ENCODE results near the gene UPK1A. TPM values are rescaled to one million over a fixed set of nuclear protein-coding genes. Genes with fewer than 3 reads are reported as not detected.

Gene UPK1A
- total and polyA plus RNA-seq, 2 experiments from 2014 or later = 7.8 to 19.6 TPM

DNA sequence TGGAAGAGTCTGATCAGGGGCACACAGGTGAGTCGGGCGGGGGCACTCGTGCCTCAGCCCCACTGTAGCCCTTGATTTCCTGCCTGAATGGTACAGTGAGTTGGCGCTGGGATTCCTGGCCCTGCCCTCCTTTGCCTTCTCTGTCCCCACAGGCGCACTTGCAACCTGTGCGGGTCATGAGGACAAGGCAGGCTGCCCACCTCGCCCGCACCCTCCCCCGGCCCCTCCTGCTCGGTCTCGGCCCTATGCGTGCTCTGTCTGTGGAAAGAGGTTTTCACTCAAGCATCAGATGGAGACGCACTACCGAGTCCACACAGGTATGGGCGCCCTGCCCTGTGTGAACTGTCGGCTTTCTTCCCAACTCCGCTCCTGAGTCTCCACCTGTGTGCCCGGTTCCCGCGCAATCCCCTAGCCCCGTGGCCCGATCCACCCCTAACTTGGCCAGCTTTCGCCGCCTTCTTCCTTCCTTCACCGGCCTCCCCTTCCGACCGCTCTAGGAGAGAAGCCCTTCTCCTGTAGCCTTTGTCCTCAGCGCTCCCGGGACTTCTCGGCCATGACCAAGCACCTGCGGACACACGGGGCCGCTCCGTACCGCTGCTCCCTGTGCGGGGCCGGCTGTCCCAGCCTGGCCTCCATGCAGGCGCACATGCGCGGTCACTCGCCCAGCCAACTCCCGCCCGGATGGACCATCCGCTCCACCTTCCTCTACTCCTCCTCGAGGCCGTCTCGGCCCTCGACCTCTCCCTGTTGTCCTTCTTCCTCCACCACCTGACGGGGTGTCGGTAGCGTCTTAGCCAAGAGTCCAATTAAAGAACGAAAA is 49.9 kb downstream of the UPK1A start:
- H3K4me1 ChIP-seq (ENCODE audit: insufficient read depth) = peaks cover 15% of the 10 kb centered on the region
- peak; percentile 80 for DNase-seq (ENCODE audit: low spot score)
- no peaks in the 10 kb centered on the region for H3K9me2 ChIP-seq (replicated peaks; ENCODE audit: insufficient read depth)
- peak overlapping the region; percentile 89 for H3K4me2 ChIP-seq
- H3K4me3 ChIP-seq = peak overlapping the region; percentile 43
- no peaks in the 10 kb centered on the region for H3K36me3 ChIP-seq (replicated peaks; ENCODE audit: insufficient read depth, low read depth)
- no peaks in the 10 kb centered on the region for H3K27me3 ChIP-seq
- H3K27ac ChIP-seq = peak overlapping the region; percentile 89
- H3K9me3 ChIP-seq (ENCODE audit: low read depth) = no peaks in the 10 kb centered on the region
- H2AFZ ChIP-seq = peak overlapping the region; percentile 81
- WGBS (ENCODE audit: low lambda C conversion rate, missing lambda C conversion rate) = 4% methylated on average over 44 of the region's 52 CpGs
- H4K20me1 ChIP-seq (ENCODE audit: insufficient read depth, poor library complexity, severe bottlenecking) = peaks cover 18% of the 10 kb centered on the region
- peaks cover 38% of the 10 kb centered on the region for H3K79me2 ChIP-seq
- TF ChIP-seq, protein P1, sequence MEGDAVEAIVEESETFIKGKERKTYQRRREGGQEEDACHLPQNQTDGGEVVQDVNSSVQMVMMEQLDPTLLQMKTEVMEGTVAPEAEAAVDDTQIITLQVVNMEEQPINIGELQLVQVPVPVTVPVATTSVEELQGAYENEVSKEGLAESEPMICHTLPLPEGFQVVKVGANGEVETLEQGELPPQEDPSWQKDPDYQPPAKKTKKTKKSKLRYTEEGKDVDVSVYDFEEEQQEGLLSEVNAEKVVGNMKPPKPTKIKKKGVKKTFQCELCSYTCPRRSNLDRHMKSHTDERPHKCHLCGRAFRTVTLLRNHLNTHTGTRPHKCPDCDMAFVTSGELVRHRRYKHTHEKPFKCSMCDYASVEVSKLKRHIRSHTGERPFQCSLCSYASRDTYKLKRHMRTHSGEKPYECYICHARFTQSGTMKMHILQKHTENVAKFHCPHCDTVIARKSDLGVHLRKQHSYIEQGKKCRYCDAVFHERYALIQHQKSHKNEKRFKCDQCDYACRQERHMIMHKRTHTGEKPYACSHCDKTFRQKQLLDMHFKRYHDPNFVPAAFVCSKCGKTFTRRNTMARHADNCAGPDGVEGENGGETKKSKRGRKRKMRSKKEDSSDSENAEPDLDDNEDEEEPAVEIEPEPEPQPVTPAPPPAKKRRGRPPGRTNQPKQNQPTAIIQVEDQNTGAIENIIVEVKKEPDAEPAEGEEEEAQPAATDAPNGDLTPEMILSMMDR (IDR thresholded peaks at IDR 0.05; ENCODE audit: poor library complexity) = no peak
- TF ChIP-seq EZH2phosphoT487 (IDR thresholded peaks at IDR 0.05; ENCODE audit: low read depth, severe bottlenecking, unreplicated experiment) (no peak), EZH2 (IDR thresholded peaks at IDR 0.05; ENCODE audit: borderline replicate concordance) (no peak)

DNA sequence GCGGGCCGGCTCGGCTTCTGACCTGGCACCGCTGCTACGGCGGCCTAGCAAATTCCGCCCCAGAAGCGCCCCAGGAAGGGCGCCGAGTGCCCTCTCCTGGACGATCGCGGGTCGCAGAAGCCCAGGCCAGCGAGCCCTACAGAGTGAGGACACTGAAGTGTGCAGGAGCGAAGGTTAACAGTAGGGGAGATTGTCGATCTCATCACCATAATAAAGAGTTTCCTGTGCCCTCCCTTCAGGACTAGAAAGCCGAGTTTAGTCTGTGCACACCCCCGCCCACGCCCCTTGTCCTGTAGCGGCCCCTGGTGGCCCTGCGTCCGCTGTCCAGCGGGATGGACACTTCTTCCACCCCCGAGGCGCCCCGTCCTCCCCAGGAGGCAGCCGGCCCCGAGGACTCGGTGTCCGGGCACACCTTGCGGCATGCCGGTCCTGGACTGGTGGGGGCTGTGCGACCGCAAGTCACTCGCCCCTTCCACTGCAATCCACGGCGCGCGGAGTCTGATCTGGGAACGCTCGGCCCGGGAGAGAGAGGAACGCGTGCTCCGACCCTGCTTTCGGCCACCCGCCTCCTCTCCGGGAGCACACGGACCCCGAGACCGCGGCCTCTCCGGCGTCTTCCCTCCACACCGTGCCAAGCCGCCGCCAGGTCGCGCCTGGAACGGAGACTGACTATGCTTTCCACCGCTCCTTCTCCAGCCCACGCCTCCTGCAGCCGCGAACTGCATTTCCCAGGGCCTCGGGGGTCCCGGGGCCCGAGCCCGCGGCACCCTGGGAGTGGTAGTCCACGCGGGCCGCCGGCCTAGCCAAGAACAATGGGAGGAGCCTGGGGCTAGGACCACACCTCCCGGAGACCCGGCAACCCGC is 50.7 kb downstream of the UPK1A start:
- peaks cover 15% of the 10 kb centered on the region for H3K4me1 ChIP-seq (ENCODE audit: insufficient read depth)
- H4K20me1 ChIP-seq (ENCODE audit: insufficient read depth, poor library complexity, severe bottlenecking) = peaks cover 25% of the 10 kb centered on the region
- H3K27me3 ChIP-seq = no peaks in the 10 kb centered on the region
- H3K9me2 ChIP-seq (replicated peaks; ENCODE audit: insufficient read depth) = no peaks in the 10 kb centered on the region
- 1% methylated on average over 43 of the region's 77 CpGs for WGBS (ENCODE audit: low lambda C conversion rate, missing lambda C conversion rate)
- H3K4me2 ChIP-seq = peak overlapping the region; percentile 89
- H3K9me3 ChIP-seq (ENCODE audit: low read depth) = no peaks in the 10 kb centered on the region
- peak overlapping the region; percentile 89 for H3K27ac ChIP-seq
- peaks cover 45% of the 10 kb centered on the region for H3K79me2 ChIP-seq
- DNase-seq (ENCODE audit: low spot score) = peak; percentile 94
- H2AFZ ChIP-seq = peak overlapping the region; percentile 81
- H3K36me3 ChIP-seq (replicated peaks; ENCODE audit: insufficient read depth, low read depth) = no peaks in the 10 kb centered on the region
- H3K4me3 ChIP-seq = peak overlapping the region; percentile 43
- TF ChIP-seq EZH2phosphoT487 (IDR thresholded peaks at IDR 0.05; ENCODE audit: low read depth, severe bottlenecking, unreplicated experiment) = no peak
- TF ChIP-seq EZH2 (IDR thresholded peaks at IDR 0.05; ENCODE audit: borderline replicate concordance) = no peak
- TF ChIP-seq, protein P1 (IDR thresholded peaks at IDR 0.05; ENCODE audit: poor library complexity) = peak; percentile 90

DNA sequence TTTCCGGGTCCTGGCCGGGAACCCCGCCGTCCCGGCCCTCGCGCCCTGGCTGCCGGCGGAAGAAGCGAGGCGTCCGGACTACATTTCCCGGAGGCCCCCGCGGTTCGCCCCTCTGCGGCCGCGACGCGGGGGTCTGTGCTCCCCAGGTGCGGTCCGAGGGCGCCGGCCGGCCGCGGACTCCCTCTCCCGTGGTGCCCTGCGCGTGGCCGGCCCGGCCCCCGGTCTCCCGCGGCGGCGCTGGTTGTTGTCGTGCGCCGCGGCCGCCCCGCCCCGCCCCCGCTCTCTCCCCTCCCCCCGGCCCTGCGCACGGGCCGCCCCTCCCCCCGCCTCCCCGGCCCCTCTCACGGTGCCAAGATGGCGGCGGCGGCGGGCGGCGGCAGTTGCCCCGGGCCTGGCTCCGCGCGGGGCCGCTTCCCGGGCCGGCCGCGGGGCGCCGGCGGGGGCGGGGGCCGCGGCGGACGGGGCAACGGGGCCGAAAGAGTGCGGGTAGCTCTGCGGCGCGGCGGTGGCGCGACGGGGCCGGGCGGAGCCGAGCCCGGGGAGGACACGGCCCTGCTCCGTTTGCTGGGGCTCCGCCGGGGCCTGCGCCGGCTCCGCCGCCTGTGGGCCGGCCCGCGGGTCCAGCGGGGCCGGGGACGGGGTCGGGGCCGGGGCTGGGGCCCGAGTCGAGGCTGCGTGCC is 51.5 kb downstream of the UPK1A start, which contains the start of gene KMT2B:
Gene KMT2B, plus strand, starts transcription at position 339 of the 680 bp plus-strand sequence. Its CDS starts 16 bp downstream, at position 355.
- H3K4me3 ChIP-seq = peak within 1 kb of the TSS; percentile 96
- peaks cover 49% of the 10 kb centered on the region for H3K79me2 ChIP-seq
- peak within 1 kb of the TSS; percentile 89 for H3K4me2 ChIP-seq
- 1% methylated on average over 24 of the region's 109 CpGs for WGBS (ENCODE audit: low lambda C conversion rate, missing lambda C conversion rate)
- H3K9me2 ChIP-seq (replicated peaks; ENCODE audit: insufficient read depth) = no peaks in the 10 kb centered on the region
- no peaks in the 10 kb centered on the region for H3K36me3 ChIP-seq (replicated peaks; ENCODE audit: insufficient read depth, low read depth)
- peaks cover 15% of the 10 kb centered on the region for H3K4me1 ChIP-seq (ENCODE audit: insufficient read depth)
- DNase-seq (ENCODE audit: low spot score) = peak; percentile 98
- no peaks in the 10 kb centered on the region for H3K9me3 ChIP-seq (ENCODE audit: low read depth)
- H3K27me3 ChIP-seq = no peaks in the 10 kb centered on the region
- no peak for TF ChIP-seq EZH2 (IDR thresholded peaks at IDR 0.05; ENCODE audit: borderline replicate concordance)
- no peak for TF ChIP-seq EZH2phosphoT487 (IDR thresholded peaks at IDR 0.05; ENCODE audit: low read depth, severe bottlenecking, unreplicated experiment)
- TF ChIP-seq, protein P1 (IDR thresholded peaks at IDR 0.05; ENCODE audit: poor library complexity) = no peak
- H3K27ac ChIP-seq = peak within 1 kb of the TSS; percentile 89
- H4K20me1 ChIP-seq (ENCODE audit: insufficient read depth, poor library complexity, severe bottlenecking) = peaks cover 25% of the 10 kb centered on the region
- H2AFZ ChIP-seq = peak within 1 kb of the TSS; percentile 81

Data from hepatocyte (in vitro differentiated cells).